Gastrocnemius medialis (tissue), 4 donors: ENCODE data around the gene SURF2. TPM values are rescaled to one million over a fixed set of nuclear protein-coding genes. Genes with fewer than 3 reads are reported as not detected.

Experiments
- ATAC-seq, 2 donors: fragments of 150-250 bp; one replicate each; pipeline ENCODE4 v1.9.1; 2016
- DNase-seq, 2 donors: peaks; one replicate each; pipeline ENCODE4 v3.0.0-alpha.2; 2019
- H3K27ac ChIP-seq, 4 donors: fragments of 200-600 bp; sonication (generic); 1 replicate in 1 of 4; 2 replicates in 3 of 4; pipeline ENCODE4 v1.5.1; 2016 to 2018; ENCODE audit warnings: mild to moderate bottlenecking in 2 of 4, moderate library complexity in 1 of 4
- H3K27me3 ChIP-seq, 3 donors: fragments of 200-600 bp; sonication (generic) in 2 of 3; 1 replicate in 1 of 3; 2 replicates in 2 of 3; pipeline versions ENCODE4 v1.5.1 to v1.6.0; 2016 to 2019; ENCODE audit warnings: mild to moderate bottlenecking in 1 of 3, moderate library complexity in 1 of 3
- H3K36me3 ChIP-seq, 2 donors: fragments of 200-600 bp; sonication (generic) in 1 of 2; one replicate each; pipeline ENCODE4 v1.5.1; 2017 to 2018
- H3K4me1 ChIP-seq, 2 donors: fragments of 200-600 bp; sonication (generic) in 1 of 2; one replicate each; pipeline ENCODE4 v1.5.1; 2016 to 2017; ENCODE audit warnings: mild to moderate bottlenecking in 2 of 2
- H3K4me3 ChIP-seq, 4 donors: fragments of 200-600 bp; sonication (generic) in 3 of 4; 1 replicate in 1 of 4; 2 replicates in 3 of 4; pipeline ENCODE4 v1.5.1; 2016 to 2019; ENCODE audit warnings: mild to moderate bottlenecking in 2 of 4
- H3K9me3 ChIP-seq, 3 donors: fragments of 200-600 bp; sonication (generic) in 2 of 3; 1 replicate in 1 of 3; 2 replicates in 2 of 3; pipeline ENCODE4 v1.5.1; 2016 to 2019
- CTCF ChIP-seq, 5 experiments: fragments of 450-650 bp in 3 of 5; fragments of 200-600 bp in 2 of 5; sonication (generic) in 2 of 5; IDR thresholded peaks in 4 of 5; conservative IDR thresholded peaks in 1 of 5; 1 replicate in 4 of 5; 2 replicates in 1 of 5; pipeline ENCODE4 v1.5.1; 2016 to 2019; ENCODE audit warnings: antibody characterized with exemption in 5 of 5, mild to moderate bottlenecking in 3 of 5, moderate library complexity in 3 of 5
- POLR2A ChIP-seq, 2 donors: fragments of 450-650 bp; IDR thresholded peaks; one replicate each; pipeline ENCODE4 v1.6.1; 2017; ENCODE audit warnings: antibody characterized with exemption in 2 of 2, mild to moderate bottlenecking in 2 of 2, moderate library complexity in 2 of 2
- in situ Hi-C, 4 donors: fragments of 200-750 bp; cut with MboI; loops; one replicate each; pipeline versions ENCODE4 v1.15.0 to v1.8.0; 2017; ENCODE audit warnings: low sequenced_read_pairs in 4 of 4
- intact Hi-C: fragments of 100-400 bp; cut with DNase I; formaldehyde crosslinking; loops from one replicate; pipeline ENCODE4 v1.15.1; 2023; ENCODE audit warnings: low total_unique reads
- total RNA-seq, 4 donors: library from RNA; depleted of rRNA; stranded (reverse); fragments of >200 nt; gene quantifications; one replicate each; pipeline versions ENCODE4 v1.1.0 to v1.2.3, GENCODE V29; 2016

The SURF2 gene
- total RNA-seq, 4 donors from 2014 or later, result 14.3 to 26.4 (median 24.8) TPM

GRCh38 chr9:133331641-133332380 lies 24.5 kb upstream of the SURF2 start:
- H3K36me3 ChIP-seq, result peaks cover 0 to 48% of the 10 kb centered on the region in 2 donors
- ATAC-seq (no peak), DNase-seq (peak in 1 of 2 donors; percentile 5)
- H3K27ac ChIP-seq, result no peak overlapping the region
- no peaks in the 10 kb centered on the region for H3K27me3 ChIP-seq
- TF ChIP-seq POLR2A (IDR thresholded peaks at IDR 0.05) (no peak), CTCF (IDR thresholded peaks at IDR 0.05 in 4 of 5, conservative IDR thresholded peaks at IDR 0.05 in 1 of 5) (no peak)
- intact Hi-C loops (no loop called here), in situ Hi-C loops (no loop called here)
- H3K4me3 ChIP-seq, result no peak overlapping the region
- peaks cover 17 to 20% of the 10 kb centered on the region in 2 donors for H3K4me1 ChIP-seq
- H3K9me3 ChIP-seq, result no peaks in the 10 kb centered on the region

- peaks cover 0 to 48% of the 10 kb centered on the region in 2 donors for H3K36me3 ChIP-seq
- no peak overlapping the region for H3K27ac ChIP-seq
- in situ Hi-C loops (no loop called here), intact Hi-C loops (no loop called here)
- no peak overlapping the region for H3K4me3 ChIP-seq
- no peak for TF ChIP-seq POLR2A (IDR thresholded peaks at IDR 0.05)
- no peak for TF ChIP-seq CTCF (IDR thresholded peaks at IDR 0.05 in 4 of 5, conservative IDR thresholded peaks at IDR 0.05 in 1 of 5)
- peaks cover 20 to 22% of the 10 kb centered on the region in 2 donors for H3K4me1 ChIP-seq
- ATAC-seq (no peak), DNase-seq (peak in 1 of 2 donors; percentile 7)
- H3K9me3 ChIP-seq, result no peaks in the 10 kb centered on the region
- no peaks in the 10 kb centered on the region for H3K27me3 ChIP-seq
Observed at GRCh38 chr9:133332381-133332730, 24.0 kb upstream of the SURF2 start.

GRCh38 chr9:133333011-133333410 lies 23.3 kb upstream of the SURF2 start:
- Histone ChIP-seq H3K27me3 (no peaks in the 10 kb centered on the region), H3K27ac (no peak overlapping the region), H3K4me1 (peaks cover 20 to 22% of the 10 kb centered on the region in 2 donors), H3K4me3 (no peak overlapping the region), H3K9me3 (no peaks in the 10 kb centered on the region), H3K36me3 (peaks cover 0 to 48% of the 10 kb centered on the region in 2 donors)
- no peak for ATAC-seq
- TF ChIP-seq POLR2A (IDR thresholded peaks at IDR 0.05) (no peak), CTCF (IDR thresholded peaks at IDR 0.05 in 4 of 5, conservative IDR thresholded peaks at IDR 0.05 in 1 of 5) (no peak)
- in situ Hi-C loops, result no loop called here
- intact Hi-C loops, result no loop called here
- peak in 1 of 2 donors; percentile 5 for DNase-seq

GRCh38 chr9:133333566-133333965 lies 22.8 kb upstream of the SURF2 start:
- H3K4me3 ChIP-seq, result no peak overlapping the region
- no peaks in the 10 kb centered on the region for H3K27me3 ChIP-seq
- no peaks in the 10 kb centered on the region for H3K9me3 ChIP-seq
- in situ Hi-C loops, result no loop called here
- TF ChIP-seq CTCF (IDR thresholded peaks at IDR 0.05 in 4 of 5, conservative IDR thresholded peaks at IDR 0.05 in 1 of 5), result no peak
- TF ChIP-seq POLR2A (IDR thresholded peaks at IDR 0.05), result no peak
- peaks cover 20 to 22% of the 10 kb centered on the region in 2 donors for H3K4me1 ChIP-seq
- peaks cover 0 to 48% of the 10 kb centered on the region in 2 donors for H3K36me3 ChIP-seq
- no peak for ATAC-seq
- intact Hi-C loops, result no loop called here
- DNase-seq, result peak in 1 of 2 donors; percentile 7
- H3K27ac ChIP-seq, result no peak overlapping the region
